HG02852 (cell line): Measurements from ENCODE around the gene KNDC1.

Source experiments
- ATAC-seq: cut with Tn5 transposase; IDR thresholded peaks from one replicate; pipeline ENCODE4 v1.9.1; 2021; ENCODE audit warnings: mild to moderate bottlenecking, moderate library complexity; ENCODE audit not compliant: unreplicated experiment

Gene KNDC1

DNA sequence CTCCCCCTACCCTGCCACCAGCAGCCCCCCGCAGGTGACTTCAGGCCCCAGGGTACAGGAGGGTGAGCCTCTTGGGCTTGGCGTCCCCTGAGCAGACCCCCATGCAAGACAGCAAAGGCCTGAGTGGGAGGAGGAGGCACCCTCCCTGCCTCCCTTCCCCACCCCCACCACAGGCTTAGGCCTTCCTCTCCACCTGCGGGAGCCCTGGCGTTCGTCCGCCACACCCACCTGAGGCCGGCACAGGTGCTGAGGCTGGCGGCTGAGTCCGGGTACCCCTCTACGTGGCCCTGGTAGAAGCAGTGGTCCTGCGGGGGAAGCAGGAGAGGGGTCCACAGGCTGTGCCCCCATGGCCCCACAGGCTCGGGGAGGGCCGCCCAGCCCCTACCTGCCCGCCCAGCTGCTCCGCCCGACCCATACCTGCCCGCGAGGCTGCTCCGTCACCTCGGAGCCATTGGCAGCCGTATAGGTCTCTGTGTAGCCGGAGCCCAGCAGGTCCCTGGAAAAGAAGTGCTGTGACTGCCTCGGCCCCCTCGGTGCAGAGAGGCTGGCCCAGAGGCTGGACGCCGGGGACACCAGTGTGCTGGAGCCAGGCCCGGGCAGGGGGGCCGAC is 113.6 kb downstream of the KNDC1 start:
- no peak for ATAC-seq

- ATAC-seq: peak; percentile 52
These were observed 115.0 kb downstream of the KNDC1 start for GRCh38 chr10:133274751-133275683.

DNA sequence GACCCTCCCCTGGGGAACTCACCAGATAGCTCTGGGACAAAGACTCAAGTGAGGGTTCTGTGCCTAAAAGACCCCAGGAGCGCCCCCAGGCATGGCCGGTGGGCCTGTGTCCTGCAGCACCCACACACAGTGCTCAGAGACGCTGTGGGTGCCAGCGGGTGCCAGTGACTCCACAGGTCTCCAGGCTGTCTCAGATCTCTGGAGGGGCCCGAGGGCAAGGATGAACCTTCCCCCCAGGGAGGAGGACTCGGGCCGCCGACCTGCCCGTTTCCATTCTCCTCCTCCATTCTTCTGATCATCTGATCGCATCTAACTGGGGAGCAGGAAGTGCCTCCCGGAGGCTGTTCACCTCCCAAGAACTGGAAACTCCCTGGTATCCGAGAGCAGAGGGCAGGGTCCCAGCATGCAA is 115.7 kb downstream of the KNDC1 start:
- ATAC-seq: peak; percentile 30
